GM19395 (cell line): Measurements from ENCODE around the gene GTF2I.
"Not testable (repeated sequence)": the region's sequence is repeated elsewhere in the genome, so short reads cannot be mapped to it uniquely, and the experiment has no call there.

Experiments used
- ATAC-seq: cut with Tn5 transposase; IDR thresholded peaks from one replicate; pipeline ENCODE4 v1.9.1; 2021; ENCODE audit warnings: mild to moderate bottlenecking, moderate library complexity; ENCODE audit not compliant: unreplicated experiment

The GTF2I gene

DNA sequence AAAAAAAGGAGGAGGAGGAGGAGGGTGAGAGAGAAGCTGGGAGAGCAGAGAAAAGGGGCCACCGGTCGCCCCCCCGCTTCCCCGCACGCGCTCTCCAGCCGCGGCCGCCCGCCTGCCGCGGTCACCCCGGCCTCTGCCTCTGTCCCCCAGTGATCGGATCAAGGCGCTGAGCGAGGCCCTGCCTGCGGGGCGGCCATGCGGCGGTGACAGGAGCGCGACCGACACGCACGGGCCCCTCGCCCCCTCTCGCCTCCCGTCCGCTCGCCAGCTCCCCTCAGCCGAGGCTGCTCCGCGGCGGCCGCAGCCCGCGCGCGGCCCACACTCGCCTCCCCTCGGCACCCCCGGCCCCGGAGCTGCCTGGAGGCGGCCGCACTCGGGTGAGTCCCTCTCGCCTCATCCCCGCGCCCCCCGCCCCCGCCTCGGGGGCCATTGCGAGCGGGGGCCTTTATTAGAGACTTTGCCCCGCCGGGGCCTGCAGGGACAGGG lies at the start of gene GTF2I:
Gene GTF2I, plus strand, starts transcription at position 27 of the 486 bp plus-strand sequence. CDS start 31,411 bp downstream, outside the sequence.
- peak; percentile 13 for ATAC-seq

DNA sequence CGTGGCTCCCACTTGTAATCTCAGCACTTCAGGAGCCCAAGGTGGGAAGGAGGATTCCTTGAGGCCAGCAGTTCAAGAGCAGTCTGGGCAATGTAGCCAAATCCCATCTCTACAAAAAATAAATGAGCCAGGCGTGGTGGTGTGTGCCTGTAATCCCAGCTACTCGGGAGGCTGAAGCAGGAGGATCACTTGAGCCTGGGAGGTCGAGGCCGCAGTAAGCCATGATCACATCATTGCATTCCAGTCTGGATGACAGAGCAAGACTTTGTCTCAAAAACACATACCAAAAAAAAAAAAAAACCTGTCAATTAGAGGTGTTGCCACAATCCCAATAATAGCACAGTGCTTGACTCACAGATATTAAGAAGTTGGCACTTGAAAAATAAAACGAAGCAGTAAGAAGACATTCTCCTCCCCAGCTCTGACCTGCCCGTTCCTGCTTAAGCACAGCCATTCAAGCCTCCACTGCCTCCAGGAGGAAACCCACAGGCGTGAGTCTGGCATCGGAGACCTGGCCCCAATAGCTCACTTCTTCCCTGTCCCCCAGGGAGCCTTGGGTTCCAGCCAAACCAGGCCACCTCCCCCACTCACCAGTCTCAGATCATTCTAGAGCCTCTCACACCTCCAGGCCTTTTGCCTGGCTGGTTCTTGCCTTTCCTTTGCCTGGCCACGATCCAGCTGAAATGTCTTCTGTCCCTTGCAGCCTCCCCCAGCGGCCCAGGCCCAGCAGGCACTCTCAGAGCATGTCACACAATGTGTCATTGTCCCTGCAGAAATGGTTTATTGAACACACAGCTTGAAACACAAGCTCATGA lies 45.3 kb upstream of the GTF2I start:
- ATAC-seq = no peak

DNA sequence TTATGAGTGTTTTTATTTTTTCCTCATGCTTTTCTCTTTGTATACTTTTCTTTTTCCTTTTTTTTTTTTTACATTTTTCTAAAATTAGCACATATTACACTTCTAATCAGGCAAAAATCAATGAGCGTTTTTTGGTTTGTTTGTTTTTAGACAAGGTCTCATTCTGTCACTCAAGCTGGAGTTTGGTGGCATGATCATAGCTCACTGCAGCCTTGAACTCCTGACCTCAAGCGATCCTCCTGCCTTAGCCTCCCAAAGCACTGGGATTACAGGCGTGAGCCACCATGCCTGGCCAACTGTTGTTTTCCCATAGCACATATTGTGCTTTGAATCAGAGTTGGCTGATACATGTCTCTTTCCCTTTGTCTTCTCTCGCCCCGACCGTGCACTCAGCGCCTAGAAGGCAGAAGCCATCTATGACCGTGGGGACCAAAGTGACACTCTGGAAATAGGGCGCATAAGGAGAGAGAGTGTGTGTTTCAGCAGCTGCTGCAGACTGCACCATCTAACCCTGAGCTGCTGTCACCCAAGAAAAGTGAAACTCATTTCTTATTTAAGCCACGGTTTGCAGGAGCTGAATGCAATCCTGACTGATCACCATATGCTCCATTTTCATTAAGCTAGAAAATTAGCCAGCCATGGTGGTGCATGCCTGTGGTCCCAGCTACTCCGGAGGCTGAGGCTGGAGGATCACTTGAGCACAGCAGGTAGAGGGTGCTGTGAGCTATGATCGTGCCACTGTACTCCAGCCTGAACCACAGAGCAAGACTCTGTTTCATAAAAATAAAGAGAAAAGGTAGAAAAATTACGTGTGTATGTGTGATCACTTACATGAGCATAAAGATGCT lies 41.4 kb upstream of the GTF2I start:
- no peak for ATAC-seq

DNA sequence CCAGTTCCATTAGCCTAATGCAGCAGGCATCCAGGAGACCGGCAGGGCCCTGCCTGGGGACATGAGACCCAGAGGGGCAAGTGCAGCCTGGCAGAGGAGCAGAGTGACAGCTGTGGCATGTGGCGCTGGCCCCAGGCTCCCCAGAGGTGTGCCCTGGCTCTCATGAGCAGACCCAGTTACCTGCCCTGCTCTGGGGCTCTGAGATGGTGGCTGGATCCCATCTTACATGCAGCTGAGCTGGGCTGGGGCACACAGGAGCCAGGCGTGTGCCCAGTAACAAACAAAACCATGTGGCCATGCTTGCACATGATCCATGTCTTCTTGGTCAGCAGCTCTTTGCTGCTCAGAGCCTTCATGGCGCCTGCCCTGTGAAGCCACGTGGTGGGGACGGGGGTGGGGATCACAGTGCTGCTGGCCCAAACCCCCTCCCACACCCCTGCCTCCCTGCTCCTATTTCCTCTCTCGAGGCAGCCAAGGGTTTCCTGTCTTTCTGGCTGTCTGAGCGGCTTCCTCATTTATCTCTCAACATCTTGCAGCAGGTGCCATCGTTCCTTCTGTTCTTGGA lies 40.3 kb upstream of the GTF2I start:
- no peak for ATAC-seq

DNA sequence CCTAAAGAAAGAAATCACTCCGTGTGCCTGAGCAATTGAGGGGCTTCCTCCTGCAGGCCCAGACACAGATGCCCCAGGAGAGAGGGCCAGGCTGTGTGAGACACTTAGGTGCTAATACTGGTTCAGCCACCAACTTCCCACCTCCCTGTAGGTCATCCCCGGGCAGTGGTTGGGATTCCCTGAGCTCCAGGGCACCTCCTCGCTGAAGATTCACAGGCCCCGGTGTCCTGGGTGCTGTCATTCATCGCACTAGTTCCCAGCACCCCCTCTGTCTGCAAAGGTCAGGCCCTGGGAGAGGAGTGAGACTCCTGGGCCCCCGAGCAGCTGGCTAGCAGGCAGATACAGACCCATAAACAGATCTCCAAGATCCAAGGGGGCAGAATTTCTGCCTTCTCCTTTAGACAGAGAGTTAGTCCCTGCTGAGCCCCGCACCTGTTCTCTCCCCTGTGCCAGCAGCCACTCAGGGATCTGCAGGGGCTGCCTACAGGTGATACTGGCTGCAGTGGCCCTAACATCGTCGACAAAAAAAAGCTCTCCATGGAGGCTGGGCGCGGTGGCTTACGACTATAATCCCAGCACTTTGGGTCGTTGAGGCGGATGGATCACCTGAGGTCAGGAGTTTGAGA lies 38.2 kb upstream of the GTF2I start:
- no peak for ATAC-seq

DNA sequence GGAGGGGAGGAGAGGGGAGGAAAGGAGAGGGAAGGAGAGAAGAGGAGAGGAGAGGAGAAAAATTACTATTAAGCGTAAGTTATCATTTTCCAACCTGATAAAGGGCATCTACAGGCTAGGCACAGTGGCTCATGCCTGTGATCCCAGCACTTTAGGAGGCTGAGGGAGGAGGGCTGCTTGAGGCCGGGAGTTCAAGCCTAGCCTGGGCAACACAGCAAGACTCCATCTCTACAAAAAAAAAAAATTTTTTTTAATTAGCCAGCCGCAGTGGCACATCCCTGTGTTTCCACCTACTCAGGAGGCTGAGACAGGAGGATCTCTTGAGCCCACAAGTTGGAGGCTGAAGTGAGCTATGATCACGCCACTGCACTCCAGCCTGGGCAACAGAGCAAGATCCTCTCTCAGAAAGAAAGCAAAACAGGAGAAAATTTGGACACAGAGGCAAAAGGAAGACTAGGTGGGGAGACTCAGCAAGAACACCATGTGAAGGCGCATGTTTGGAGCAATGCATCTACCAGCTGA lies 35.2 kb upstream of the GTF2I start:
- no peak for ATAC-seq

DNA sequence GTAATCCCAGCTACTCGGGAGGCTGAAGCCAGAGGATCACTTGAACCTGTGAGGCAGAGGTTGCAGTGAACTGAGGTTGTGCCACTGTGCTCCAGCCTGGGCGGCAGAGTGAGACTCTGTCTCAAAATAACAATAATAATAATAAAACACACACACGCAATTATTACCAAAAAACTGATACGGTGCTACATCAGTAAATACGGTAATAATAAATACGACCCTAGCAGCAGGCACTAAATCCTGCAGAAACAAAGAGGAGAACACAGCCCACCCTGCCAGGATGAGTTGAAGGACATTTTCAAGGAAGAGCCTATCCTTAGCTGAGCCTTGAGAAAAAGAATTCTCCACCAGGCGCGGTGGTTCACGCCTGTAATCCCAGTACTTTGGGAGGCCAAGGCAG lies 34.4 kb upstream of the GTF2I start:
- ATAC-seq = no peak

DNA sequence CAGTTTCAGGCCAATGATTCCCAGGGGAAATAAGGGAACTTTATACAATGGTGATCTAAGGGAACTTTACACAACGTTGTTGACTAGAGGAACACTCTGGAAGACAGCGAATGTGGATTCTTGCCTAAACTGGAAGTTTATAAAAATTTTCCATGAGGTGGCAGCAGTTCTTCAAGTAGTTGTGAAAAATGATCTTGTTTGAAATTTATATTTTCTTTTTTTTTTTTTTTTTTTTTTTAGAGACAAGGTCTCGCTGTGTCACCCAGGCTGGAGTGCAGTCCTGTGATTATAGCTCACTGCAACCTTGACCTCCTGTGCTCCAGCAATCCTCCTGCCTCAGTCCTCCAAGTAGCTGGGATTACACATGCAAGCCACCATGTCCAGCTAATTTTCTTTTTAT lies 32.1 kb upstream of the GTF2I start:
- ATAC-seq = no peak

DNA sequence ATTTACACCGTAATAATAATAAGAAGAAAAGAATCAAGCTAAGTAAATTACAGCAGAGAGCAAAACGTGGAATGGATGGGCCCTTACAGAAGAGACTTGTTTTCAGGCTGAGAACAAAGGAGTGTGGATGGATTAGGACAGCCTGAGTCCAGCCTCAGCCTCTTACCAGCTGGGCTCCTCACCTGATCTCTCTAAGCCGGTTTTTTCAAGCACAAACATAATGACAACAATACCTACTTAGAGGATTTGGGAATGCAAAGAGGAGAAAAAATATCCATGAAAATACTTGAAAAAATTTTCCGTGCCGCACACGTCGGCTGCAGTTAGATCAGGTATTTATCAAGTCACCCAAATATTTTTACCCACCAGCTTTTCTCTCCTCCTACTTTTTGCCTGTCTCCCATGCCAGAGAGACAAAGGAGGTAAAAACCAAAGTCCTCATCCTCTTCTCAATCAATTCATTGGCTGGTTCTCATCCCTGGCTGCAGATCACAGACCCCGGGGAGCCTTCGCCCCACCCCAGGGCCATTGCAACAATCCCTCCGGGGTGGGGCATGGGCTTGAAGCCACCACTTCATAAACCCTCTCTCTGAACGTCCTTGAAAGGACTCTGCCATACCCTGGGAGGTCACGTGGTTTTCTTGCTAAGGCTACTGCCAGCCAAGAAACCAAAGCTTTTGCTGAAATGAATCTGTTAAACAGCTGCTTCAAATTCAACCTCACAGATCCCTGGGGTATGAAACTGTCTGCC lies 29.7 kb upstream of the GTF2I start:
- no peak for ATAC-seq

DNA sequence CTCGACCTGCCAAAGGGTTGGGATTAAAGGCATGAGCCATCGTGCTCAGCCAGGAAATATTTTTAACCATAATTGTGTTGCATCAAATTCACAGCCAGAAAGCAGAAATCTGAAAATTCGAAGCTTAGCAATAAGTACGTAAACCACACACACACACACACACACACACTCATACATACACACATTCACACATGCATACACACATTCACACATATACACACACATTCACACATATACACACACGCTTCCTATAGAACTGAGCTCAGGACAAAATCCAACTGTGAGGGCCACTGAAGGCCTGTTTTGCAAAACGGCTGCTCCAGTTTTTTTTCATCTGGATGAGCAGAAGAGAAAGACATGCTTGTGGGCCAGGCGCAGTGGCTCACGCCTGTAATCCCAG lies 25.0 kb upstream of the GTF2I start:
- ATAC-seq = no peak

DNA sequence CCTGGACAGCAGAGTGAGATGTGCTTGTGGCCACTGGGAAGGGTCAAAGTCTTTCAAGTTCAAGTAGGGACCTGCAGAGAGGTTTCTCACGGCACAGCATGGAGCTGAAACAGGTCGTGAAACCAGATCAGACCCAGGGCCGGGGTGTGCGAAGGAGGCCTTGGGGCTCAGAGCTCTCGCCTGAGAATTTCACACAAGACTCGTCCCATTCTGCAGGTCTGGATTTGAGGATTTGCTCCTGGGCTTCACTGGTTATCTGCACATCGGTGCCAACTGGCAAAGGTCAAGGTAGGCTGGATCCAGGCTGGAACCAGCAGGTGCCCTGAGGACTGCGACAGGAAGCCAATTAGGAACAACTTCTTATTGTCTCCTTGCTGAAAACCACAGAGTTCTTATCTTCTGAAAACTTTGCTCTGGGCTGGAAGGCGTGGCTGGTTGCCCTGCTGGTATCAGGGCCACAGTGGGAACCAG lies 24.0 kb upstream of the GTF2I start:
- no peak for ATAC-seq

DNA sequence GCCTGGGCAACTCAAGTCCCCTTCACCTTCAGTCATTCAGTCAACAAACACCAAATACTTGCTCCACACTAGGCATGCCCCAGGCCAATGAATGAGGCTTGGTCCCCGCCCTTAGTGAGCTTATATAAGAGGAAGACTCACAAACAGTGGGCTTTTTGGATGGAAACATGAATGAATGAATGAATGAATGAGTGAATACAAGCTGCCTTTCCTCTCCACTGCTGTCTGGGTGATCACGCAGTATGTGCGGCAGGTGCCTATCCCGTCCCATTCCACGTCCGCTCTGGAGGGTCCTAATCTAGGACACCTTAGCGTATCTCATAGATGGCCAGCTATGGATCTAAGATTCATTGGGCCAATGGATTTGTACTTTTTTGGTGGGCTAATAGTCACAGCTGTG lies 19.8 kb upstream of the GTF2I start:
- ATAC-seq = no peak

GRCh38 chr7:74650055-74650454 lies 7.5 kb upstream of the GTF2I start:
- peak; percentile 76 for ATAC-seq

- ATAC-seq = peak; percentile 65
Observed at GRCh38 chr7:74650493-74651132, 6.9 kb upstream of the GTF2I start.

DNA sequence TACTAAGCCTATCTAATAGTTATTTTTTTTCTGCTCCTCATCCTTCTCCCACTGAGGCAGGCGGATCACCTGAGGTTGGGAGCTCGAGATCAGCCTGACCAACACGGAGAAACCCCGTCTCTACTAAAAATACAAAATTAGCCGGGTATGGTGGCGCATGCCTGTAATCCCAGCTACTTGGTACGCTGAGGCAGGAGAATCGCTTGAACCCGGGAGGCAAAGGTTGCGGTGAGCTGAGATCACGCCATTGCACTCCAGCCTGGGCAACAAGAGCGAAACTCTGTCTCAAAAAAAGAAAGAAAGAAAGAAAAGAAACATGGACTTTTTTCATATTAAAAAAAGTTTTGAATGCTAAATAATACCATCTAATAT lies 6.4 kb upstream of the GTF2I start:
- ATAC-seq = not testable (repeated sequence)

DNA sequence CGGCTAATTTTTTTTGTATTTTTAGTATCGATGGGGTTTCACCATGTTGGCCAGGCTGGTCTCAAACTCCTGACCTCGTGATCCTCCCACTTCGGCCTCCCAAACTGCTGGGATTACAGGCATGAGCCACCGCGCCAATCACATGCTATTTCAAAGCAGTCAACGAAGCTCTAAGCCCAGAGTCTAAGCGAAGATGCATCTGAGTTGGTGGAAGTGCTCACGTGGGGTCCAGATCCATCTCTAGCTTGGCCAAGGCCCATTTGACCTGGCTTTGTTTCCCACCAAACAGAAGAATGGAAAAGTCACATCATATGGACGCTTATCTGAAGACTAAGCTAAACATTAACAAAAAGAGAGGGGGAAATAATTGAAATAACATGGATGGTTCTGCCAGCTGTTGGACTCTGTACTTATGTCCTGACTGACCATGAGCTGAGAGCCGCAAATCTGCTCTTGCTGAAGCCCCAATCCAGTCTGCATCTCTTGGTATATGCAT lies 3.8 kb upstream of the GTF2I start:
- ATAC-seq = no peak

GRCh38 chr7:74654811-74655210 lies 2.7 kb upstream of the GTF2I start:
- no peak for ATAC-seq

DNA sequence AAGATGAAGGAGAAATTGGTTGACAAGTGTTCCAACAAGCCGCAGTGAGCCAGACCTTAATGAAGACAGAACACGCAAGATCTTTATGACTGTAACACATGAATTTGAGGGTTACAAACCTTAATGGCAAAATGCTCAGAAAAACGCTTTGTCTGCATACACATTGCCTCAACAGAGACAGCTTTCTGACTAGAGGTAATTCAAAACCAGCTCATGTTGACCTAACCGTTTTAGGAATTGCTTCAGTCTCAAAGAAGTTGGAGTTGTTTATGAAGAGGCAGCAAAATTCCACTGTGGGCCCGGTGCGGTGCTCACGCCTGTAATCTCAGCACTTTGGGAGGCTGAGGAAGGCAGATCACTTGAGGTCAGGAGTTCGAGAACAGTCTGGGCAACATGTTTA lies 2.2 kb upstream of the GTF2I start:
- ATAC-seq = no peak

GRCh38 chr7:74655768-74656440 lies 1.6 kb upstream of the GTF2I start:
- ATAC-seq = no peak
